ENCODE data around the gene RBM15.

Gene RBM15

GRCh38 chr1:110348050-110348449, 8.9 kb downstream of the RBM15 start:
- no peak for DNase-seq (ENCODE audit: low read depth in 2 of 2)

GRCh38 chr1:110348771-110349170, 9.6 kb downstream of the RBM15 start:
- no peak for DNase-seq (ENCODE audit: low read depth in 2 of 2)

GRCh38 chr1:110350360-110350759, 11.2 kb downstream of the RBM15 start:
- no peak for DNase-seq (ENCODE audit: low read depth in 2 of 2)

GRCh38 chr1:110355321-110355720, 16.1 kb downstream of the RBM15 start:
- DNase-seq (ENCODE audit: low read depth in 2 of 2), result no peak

GRCh38 chr1:110356379-110356778, 17.2 kb downstream of the RBM15 start:
- DNase-seq (ENCODE audit: low read depth in 2 of 2), result no peak

- DNase-seq (ENCODE audit: low read depth in 2 of 2), result no peak
These were observed 21.3 kb downstream of the RBM15 start for GRCh38 chr1:110360431-110360830.

GRCh38 chr1:110361856-110362255, 22.7 kb downstream of the RBM15 start:
- no peak for DNase-seq (ENCODE audit: low read depth in 2 of 2)

- DNase-seq (ENCODE audit: low read depth in 2 of 2), result no peak
These were observed 25.0 kb downstream of the RBM15 start for GRCh38 chr1:110364221-110364620.

GRCh38 chr1:110370827-110371226, 31.6 kb downstream of the RBM15 start:
- DNase-seq (ENCODE audit: low read depth in 2 of 2), result no peak

- DNase-seq (ENCODE audit: low read depth in 2 of 2), result no peak
These were observed 36.3 kb downstream of the RBM15 start for GRCh38 chr1:110375490-110375889.

GRCh38 chr1:110380672-110381283, 41.6 kb downstream of the RBM15 start:
- DNase-seq (ENCODE audit: low read depth in 2 of 2), result no peak

GRCh38 chr1:110383251-110383990, 44.2 kb downstream of the RBM15 start:
- no peak for DNase-seq (ENCODE audit: low read depth in 2 of 2)

GRCh38 chr1:110384581-110385321, 45.6 kb downstream of the RBM15 start:
- no peak for DNase-seq (ENCODE audit: low read depth in 2 of 2)

- DNase-seq (ENCODE audit: low read depth in 2 of 2), result no peak
These were observed 46.2 kb downstream of the RBM15 start for GRCh38 chr1:110385369-110385768.

GRCh38 chr1:110387048-110387754, 48.0 kb downstream of the RBM15 start:
- no peak for DNase-seq (ENCODE audit: low read depth in 2 of 2)

- DNase-seq (ENCODE audit: low read depth in 2 of 2), result no peak
These were observed 50.9 kb downstream of the RBM15 start for GRCh38 chr1:110390096-110390495.

GRCh38 chr1:110390692-110391245, 51.6 kb downstream of the RBM15 start, which contains the start of gene SLC16A4:
SLC16A4 (minus strand) TSS chr1:110391026; CDS start chr1:110389323, 1,703 bp downstream.
- DNase-seq (ENCODE audit: low read depth in 2 of 2), result no peak

- no peak for DNase-seq (ENCODE audit: low read depth in 2 of 2)
These were observed 54.1 kb downstream of the RBM15 start for GRCh38 chr1:110393286-110393685.

- DNase-seq (ENCODE audit: low read depth in 2 of 2), result no peak
These were observed 54.7 kb downstream of the RBM15 start for GRCh38 chr1:110393691-110394492.

GRCh38 chr1:110394493-110394820, 55.3 kb downstream of the RBM15 start:
- no peak for DNase-seq (ENCODE audit: low read depth in 2 of 2)
